ENCODE results near the gene SPTBN4.

DNA sequence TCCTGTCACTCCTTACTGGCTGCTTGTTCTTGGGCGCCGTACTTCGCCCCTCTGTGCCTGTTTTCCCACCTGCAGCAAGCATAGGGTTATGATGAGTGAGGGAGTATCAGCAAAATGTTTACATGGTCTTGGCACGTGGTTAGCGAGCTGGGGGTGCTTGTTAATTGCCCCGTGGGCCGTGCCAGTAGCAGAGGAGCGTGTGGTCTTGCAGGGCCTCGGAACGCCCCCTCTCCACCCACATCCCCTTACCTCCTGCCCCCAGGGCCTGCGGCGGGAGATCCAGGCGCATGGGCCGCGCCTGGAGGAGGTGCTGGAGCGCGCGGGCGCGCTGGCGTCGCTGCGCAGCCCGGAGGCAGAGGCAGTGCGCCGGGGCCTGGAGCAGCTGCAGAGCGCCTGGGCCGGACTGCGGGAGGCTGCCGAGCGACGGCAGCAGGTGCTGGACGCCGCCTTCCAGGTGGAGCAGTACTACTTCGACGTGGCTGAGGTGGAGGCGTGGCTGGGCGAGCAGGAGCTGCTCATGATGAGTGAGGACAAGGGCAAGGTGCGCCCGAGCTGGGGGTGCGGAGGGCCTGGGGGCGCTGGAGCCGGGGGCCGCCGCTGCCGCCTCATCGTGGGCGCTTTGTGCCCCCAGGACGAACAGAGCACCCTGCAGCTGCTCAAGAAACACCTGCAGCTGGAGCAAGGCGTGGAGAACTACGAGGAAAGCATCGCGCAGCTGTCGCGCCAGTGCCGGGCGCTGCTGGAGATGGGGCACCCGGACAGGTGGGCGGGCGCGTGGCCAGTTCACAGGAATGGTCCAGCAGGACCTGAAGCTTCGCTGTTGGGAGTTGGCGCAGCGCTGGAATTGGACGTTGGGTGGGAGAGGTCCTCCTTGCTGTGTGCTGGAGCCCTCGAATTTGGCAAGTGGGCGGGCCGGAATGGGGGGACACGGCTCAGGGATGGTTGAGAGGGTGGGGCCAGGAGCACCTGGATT is 87.4 kb downstream of the SPTBN4 start:
- TF ChIP-seq, protein P1, sequence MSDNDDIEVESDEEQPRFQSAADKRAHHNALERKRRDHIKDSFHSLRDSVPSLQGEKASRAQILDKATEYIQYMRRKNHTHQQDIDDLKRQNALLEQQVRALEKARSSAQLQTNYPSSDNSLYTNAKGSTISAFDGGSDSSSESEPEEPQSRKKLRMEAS (IDR thresholded peaks at IDR 0.05), result no peak
- TF ChIP-seq ZBTB7A (IDR thresholded peaks at IDR 0.05; ENCODE audit: low read depth), result no peak
- no peak for TF ChIP-seq FOXM1 (IDR thresholded peaks at IDR 0.05; ENCODE audit: borderline replicate concordance, low read depth)
- no peak for TF ChIP-seq YY1 (IDR thresholded peaks at IDR 0.05; ENCODE audit: low read depth)
- no peak for TF ChIP-seq EP300 (IDR thresholded peaks at IDR 0.05; ENCODE audit: borderline replicate concordance)
- no peak for TF ChIP-seq RAD21 (IDR thresholded peaks at IDR 0.05; ENCODE audit: low read depth)
- TF ChIP-seq TAF1 (IDR thresholded peaks at IDR 0.05; ENCODE audit: low read depth), result no peak
- no peak for TF ChIP-seq TCF12 (IDR thresholded peaks at IDR 0.05; ENCODE audit: low read depth)
- TF ChIP-seq CEBPB (IDR thresholded peaks at IDR 0.05), result no peak

All from Ishikawa (cell line).